Measurements from ENCODE around the gene TMEM63C. TPM values are rescaled to one million over a fixed set of nuclear protein-coding genes. Genes with fewer than 3 reads are reported as not detected.

The TMEM63C gene
- total RNA-seq, 1 experiment from 2014 or later, result 5.4 TPM

GRCh38 chr14:77205566-77205965, 24.0 kb downstream of the TMEM63C start:
- H2AFZ ChIP-seq (ENCODE audit: low read length), result no peak overlapping the region
- H3K9me3 ChIP-seq (ENCODE audit: low read length), result no peaks in the 10 kb centered on the region
- no peaks in the 10 kb centered on the region for H3F3A ChIP-seq (ENCODE audit: low read length, unreplicated experiment)
- CTCF ChIA-PET, result no interaction called here
- TF ChIP-seq CTCF (conservative IDR thresholded peaks at IDR 0.05; ENCODE audit: low read depth, low read length), result no peak
- TF ChIP-seq EZH2phosphoT487 (IDR thresholded peaks at IDR 0.05; ENCODE audit: borderline replicate concordance, low read length), result no peak
- no peaks in the 10 kb centered on the region for H3K9me2 ChIP-seq (replicated peaks; ENCODE audit: low read length)
- no peak overlapping the region for H3K27ac ChIP-seq (ENCODE audit: low read length)
- POLR2A ChIA-PET (ENCODE audit: unreplicated experiment), result no interaction called here
- intact Hi-C loops (cut with micrococcal nuclease), result no loop called here
- no peaks in the 10 kb centered on the region for H3K36me3 ChIP-seq (ENCODE audit: low read depth, low read length)
- no peaks in the 10 kb centered on the region for H4K20me1 ChIP-seq (ENCODE audit: low read length)
- ATAC-seq (no peak), DNase-seq (no peak)
- no TSS peak for BruUV-seq (replicated peaks)
- H3K9ac ChIP-seq (ENCODE audit: low read length), result no peak overlapping the region
- no peaks in the 10 kb centered on the region for H3K4me1 ChIP-seq (ENCODE audit: insufficient read depth, low read length)
- no peak overlapping the region for H3K4me2 ChIP-seq (ENCODE audit: low read length)
- H3K79me2 ChIP-seq (ENCODE audit: low read length), result no peaks in the 10 kb centered on the region
- H3K27me3 ChIP-seq (ENCODE audit: low read length), result no peaks in the 10 kb centered on the region
- H3K4me3 ChIP-seq (ENCODE audit: low read length), result no peak overlapping the region

- no peak overlapping the region for H3K4me3 ChIP-seq (ENCODE audit: low read length)
- no peak for TF ChIP-seq CTCF (conservative IDR thresholded peaks at IDR 0.05; ENCODE audit: low read depth, low read length)
- TF ChIP-seq EZH2 (IDR thresholded peaks at IDR 0.05; ENCODE audit: low read length, unreplicated experiment), result no peak
- TF ChIP-seq EZH2phosphoT487 (IDR thresholded peaks at IDR 0.05; ENCODE audit: borderline replicate concordance, low read length), result no peak
- no TSS peak for BruUV-seq (replicated peaks)
- H3K27ac ChIP-seq (ENCODE audit: low read length), result no peak overlapping the region
- no peaks in the 10 kb centered on the region for H4K20me1 ChIP-seq (ENCODE audit: low read length)
- H2AFZ ChIP-seq (ENCODE audit: low read length), result no peak overlapping the region
- H3K4me1 ChIP-seq (ENCODE audit: insufficient read depth, low read length), result no peaks in the 10 kb centered on the region
- DNase-seq (no peak), ATAC-seq (no peak)
- no peaks in the 10 kb centered on the region for H3K9me3 ChIP-seq (ENCODE audit: low read length)
- ChIA-PET POLR2A (ENCODE audit: unreplicated experiment) (no interaction called here), CTCF (no interaction called here)
- intact Hi-C loops (cut with micrococcal nuclease), result no loop called here
- no peaks in the 10 kb centered on the region for H3K79me2 ChIP-seq (ENCODE audit: low read length)
- H3K27me3 ChIP-seq (ENCODE audit: low read length), result no peaks in the 10 kb centered on the region
- no peak overlapping the region for H3K4me2 ChIP-seq (ENCODE audit: low read length)
- no peaks in the 10 kb centered on the region for H3K9me2 ChIP-seq (replicated peaks; ENCODE audit: low read length)
- H3F3A ChIP-seq (ENCODE audit: low read length, unreplicated experiment), result no peaks in the 10 kb centered on the region
- H3K9ac ChIP-seq (ENCODE audit: low read length), result no peak overlapping the region
- no peaks in the 10 kb centered on the region for H3K36me3 ChIP-seq (ENCODE audit: low read depth, low read length)
Observed at GRCh38 chr14:77206261-77206824, 24.7 kb downstream of the TMEM63C start.

- ATAC-seq, result no peak
- BruUV-seq (replicated peaks), result no TSS peak
- Histone ChIP-seq H3K4me1 (ENCODE audit: insufficient read depth, low read length) (no peaks in the 10 kb centered on the region), H2AFZ (ENCODE audit: low read length) (no peak overlapping the region), H3K36me3 (ENCODE audit: low read depth, low read length) (no peaks in the 10 kb centered on the region), H3K9me2 (replicated peaks; ENCODE audit: low read length) (no peaks in the 10 kb centered on the region), H3K9me3 (ENCODE audit: low read length) (no peaks in the 10 kb centered on the region), H3K79me2 (ENCODE audit: low read length) (no peaks in the 10 kb centered on the region), H3K4me3 (ENCODE audit: low read length) (no peak overlapping the region), H3F3A (ENCODE audit: low read length, unreplicated experiment) (no peaks in the 10 kb centered on the region), H4K20me1 (ENCODE audit: low read length) (no peaks in the 10 kb centered on the region), H3K27me3 (ENCODE audit: low read length) (no peaks in the 10 kb centered on the region), H3K9ac (ENCODE audit: low read length) (no peak overlapping the region), H3K27ac (ENCODE audit: low read length) (no peak overlapping the region), H3K4me2 (ENCODE audit: low read length) (no peak overlapping the region)
- intact Hi-C loops (cut with micrococcal nuclease), result no loop called here
- ChIA-PET CTCF (no interaction called here), POLR2A (ENCODE audit: unreplicated experiment) (no interaction called here)
- DNase-seq, result no peak
- TF ChIP-seq EZH2 (IDR thresholded peaks at IDR 0.05; ENCODE audit: low read length, unreplicated experiment) (no peak), EZH2phosphoT487 (IDR thresholded peaks at IDR 0.05; ENCODE audit: borderline replicate concordance, low read length) (no peak), CTCF (conservative IDR thresholded peaks at IDR 0.05; ENCODE audit: low read depth, low read length) (peak; percentile 40; the same call in 1 of the 2 replicates)
Observed at GRCh38 chr14:77206877-77207389, 25.3 kb downstream of the TMEM63C start.

Data from PC-3 (cell line).